ENCODE results near the gene CWC22. TPM values are rescaled to one million over a fixed set of nuclear protein-coding genes. Genes with fewer than 3 reads are reported as not detected.

The CWC22 gene
- total RNA-seq, 4 donors from 2014 or later = 20.3 to 27.9 (median 25.5) TPM

DNA sequence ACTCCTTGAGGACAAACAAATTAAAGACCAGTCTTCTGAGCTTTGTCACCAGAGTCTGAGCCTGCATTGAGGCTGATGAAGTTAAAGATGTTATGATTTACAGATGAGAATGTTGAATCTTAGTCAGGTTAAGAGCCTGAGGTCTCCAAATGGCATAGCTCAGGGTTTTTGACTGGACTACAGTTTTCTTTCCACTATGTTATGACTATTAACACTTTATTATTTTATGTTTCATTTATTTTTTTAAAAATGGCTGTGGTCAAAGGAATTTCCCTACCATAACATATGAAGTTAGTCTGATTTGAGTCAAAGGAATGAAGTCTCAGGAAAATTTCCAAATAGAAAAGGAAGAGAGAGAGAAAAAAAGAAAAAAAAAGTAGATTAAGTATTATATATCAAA lies 39.7 kb upstream of the CWC22 start:
- Histone ChIP-seq H3K4me1 (no peaks in the 10 kb centered on the region), H3K4me3 (no peak overlapping the region), H3K27ac (replicated peaks in 1 of 4) (no peak overlapping the region), H3K27me3 (peaks cover 0 to 5% (median 0%) of the 10 kb centered on the region in 4 donors), H3K36me3 (no peaks in the 10 kb centered on the region), H3K9me3 (no peaks in the 10 kb centered on the region)
- TF ChIP-seq EP300 (IDR thresholded peaks at IDR 0.05) = no peak
- TF ChIP-seq, protein P1, sequence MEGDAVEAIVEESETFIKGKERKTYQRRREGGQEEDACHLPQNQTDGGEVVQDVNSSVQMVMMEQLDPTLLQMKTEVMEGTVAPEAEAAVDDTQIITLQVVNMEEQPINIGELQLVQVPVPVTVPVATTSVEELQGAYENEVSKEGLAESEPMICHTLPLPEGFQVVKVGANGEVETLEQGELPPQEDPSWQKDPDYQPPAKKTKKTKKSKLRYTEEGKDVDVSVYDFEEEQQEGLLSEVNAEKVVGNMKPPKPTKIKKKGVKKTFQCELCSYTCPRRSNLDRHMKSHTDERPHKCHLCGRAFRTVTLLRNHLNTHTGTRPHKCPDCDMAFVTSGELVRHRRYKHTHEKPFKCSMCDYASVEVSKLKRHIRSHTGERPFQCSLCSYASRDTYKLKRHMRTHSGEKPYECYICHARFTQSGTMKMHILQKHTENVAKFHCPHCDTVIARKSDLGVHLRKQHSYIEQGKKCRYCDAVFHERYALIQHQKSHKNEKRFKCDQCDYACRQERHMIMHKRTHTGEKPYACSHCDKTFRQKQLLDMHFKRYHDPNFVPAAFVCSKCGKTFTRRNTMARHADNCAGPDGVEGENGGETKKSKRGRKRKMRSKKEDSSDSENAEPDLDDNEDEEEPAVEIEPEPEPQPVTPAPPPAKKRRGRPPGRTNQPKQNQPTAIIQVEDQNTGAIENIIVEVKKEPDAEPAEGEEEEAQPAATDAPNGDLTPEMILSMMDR (IDR thresholded peaks at IDR 0.05) = no peak
- no peak for TF ChIP-seq POLR2A (IDR thresholded peaks at IDR 0.05; ENCODE audit: low read depth)
- no peak for DNase-seq (ENCODE audit: extremely low spot score)
- intact Hi-C loops (cut with DNase I) = no loop called here

DNA sequence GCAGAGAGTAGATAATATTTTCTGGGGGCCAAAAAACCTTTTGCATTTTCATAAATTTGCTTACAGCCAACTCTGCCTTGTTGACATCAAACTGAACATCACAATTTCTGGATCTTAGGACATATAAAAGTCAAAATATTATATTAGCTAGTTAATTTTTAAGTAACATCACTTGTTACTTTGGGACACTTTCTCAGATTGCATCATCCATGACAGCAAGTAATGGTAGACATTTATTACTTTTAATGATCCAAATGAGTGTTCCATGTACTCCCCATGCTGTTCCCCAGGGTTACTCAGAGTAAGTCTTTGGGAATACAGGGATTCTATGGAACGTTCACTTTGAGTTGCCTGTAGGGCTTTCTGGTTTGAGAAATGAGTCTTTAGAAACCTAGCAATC lies 39.1 kb upstream of the CWC22 start:
- H3K27me3 ChIP-seq = peaks cover 0 to 5% (median 0%) of the 10 kb centered on the region in 4 donors
- no peaks in the 10 kb centered on the region for H3K36me3 ChIP-seq
- TF ChIP-seq, protein P1 (IDR thresholded peaks at IDR 0.05) = no peak
- TF ChIP-seq POLR2A (IDR thresholded peaks at IDR 0.05; ENCODE audit: low read depth) = no peak
- TF ChIP-seq POLR2AphosphoS5 (IDR thresholded peaks at IDR 0.05) = no peak
- no peak for TF ChIP-seq EP300 (IDR thresholded peaks at IDR 0.05)
- H3K9me3 ChIP-seq = no peaks in the 10 kb centered on the region
- H3K4me3 ChIP-seq = no peak overlapping the region
- no peak for DNase-seq (ENCODE audit: extremely low spot score)
- WGBS = 90% methylated on average over 1 of the region's 1 CpG
- intact Hi-C loops (cut with DNase I) = no loop called here
- H3K27ac ChIP-seq (replicated peaks in 1 of 4) = no peak overlapping the region
- H3K4me1 ChIP-seq = no peaks in the 10 kb centered on the region

DNA sequence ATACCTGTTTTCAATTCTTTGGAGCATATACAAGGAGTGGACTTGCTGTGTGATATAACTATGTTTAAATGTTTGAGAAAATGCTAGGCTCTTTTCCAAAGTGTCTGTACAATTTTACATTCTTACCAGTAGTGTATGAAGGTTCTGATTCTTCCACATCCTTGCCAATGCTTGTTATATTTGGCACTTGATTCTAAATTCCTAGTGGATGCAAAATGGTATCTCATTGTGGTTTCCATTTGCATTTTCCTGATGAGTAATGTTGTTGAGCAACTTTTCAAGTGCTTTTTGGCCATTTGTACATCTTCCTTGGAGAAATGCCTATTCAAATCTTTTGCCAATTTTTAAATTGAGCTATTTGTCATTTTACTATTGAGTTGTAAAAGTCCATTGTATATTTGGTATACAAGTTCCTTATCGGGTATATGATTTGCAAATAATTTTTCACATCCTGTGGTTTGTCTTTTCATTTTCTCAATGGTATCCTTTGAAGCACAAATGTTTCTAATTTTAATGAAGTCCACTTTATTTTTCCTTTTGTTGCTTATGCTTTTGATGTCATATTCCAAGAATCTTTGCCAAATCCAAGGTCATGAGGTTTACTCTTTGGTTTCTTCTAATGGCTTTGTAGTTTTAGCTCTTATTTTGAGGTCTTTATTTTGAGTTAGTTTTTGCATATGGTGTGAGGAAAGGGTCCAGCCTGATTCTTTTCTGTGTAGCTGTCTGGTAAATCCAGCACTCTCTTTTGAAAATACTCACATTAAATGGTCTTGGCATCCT lies 33.2 kb upstream of the CWC22 start:
- Histone ChIP-seq H3K27me3 (peaks cover 0 to 5% (median 0%) of the 10 kb centered on the region in 4 donors), H3K4me1 (no peaks in the 10 kb centered on the region), H3K9me3 (no peaks in the 10 kb centered on the region), H3K27ac (replicated peaks in 1 of 4) (no peak overlapping the region), H3K4me3 (no peak overlapping the region), H3K36me3 (no peaks in the 10 kb centered on the region)
- no peak for TF ChIP-seq POLR2AphosphoS5 (IDR thresholded peaks at IDR 0.05)
- TF ChIP-seq POLR2A (IDR thresholded peaks at IDR 0.05; ENCODE audit: low read depth) = no peak
- TF ChIP-seq EP300 (IDR thresholded peaks at IDR 0.05) = no peak
- TF ChIP-seq, protein P1 (IDR thresholded peaks at IDR 0.05) = no peak
- DNase-seq (ENCODE audit: extremely low spot score) = no peak
- intact Hi-C loops (cut with DNase I) = no loop called here
- 64% methylated on average over 1 of the region's 1 CpG for WGBS

DNA sequence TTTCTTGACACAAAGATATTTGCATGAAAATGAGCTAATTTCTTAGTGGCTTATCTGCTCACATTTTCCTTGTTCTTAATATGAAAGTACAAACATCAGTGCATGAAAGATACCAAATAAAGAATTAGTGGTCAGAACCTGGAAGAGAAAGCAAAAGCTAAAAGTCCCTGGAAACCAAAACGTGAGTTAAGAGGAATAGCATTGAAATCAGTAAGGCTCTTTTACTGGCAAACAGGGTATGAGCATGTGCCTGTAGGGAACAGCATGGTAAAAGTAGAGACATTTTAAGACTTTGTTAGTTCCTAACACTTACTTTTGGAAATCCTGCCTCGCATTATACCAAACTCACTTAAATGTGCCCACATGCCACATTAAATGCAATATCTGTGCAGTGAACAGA lies 31.9 kb upstream of the CWC22 start:
- H3K27ac ChIP-seq (replicated peaks in 1 of 4) = no peak overlapping the region
- 67% methylated on average over 2 of the region's 2 CpGs for WGBS
- H3K4me3 ChIP-seq = no peak overlapping the region
- no peaks in the 10 kb centered on the region for H3K36me3 ChIP-seq
- no peak for DNase-seq (ENCODE audit: extremely low spot score)
- H3K9me3 ChIP-seq = no peaks in the 10 kb centered on the region
- no peaks in the 10 kb centered on the region for H3K27me3 ChIP-seq
- intact Hi-C loops (cut with DNase I) = no loop called here
- no peak for TF ChIP-seq POLR2A (IDR thresholded peaks at IDR 0.05; ENCODE audit: low read depth)
- TF ChIP-seq, protein P1 (IDR thresholded peaks at IDR 0.05) = no peak
- TF ChIP-seq POLR2AphosphoS5 (IDR thresholded peaks at IDR 0.05) = no peak
- no peak for TF ChIP-seq EP300 (IDR thresholded peaks at IDR 0.05)
- no peaks in the 10 kb centered on the region for H3K4me1 ChIP-seq

Measured in esophagus muscularis mucosa (tissue), 4 donors.